ENCODE data around the gene TMEM242.
A peak's percentile ranks its signal among the peaks of the same experiment; 100 is the strongest.
"Not testable (repeated sequence)": the region's sequence is repeated elsewhere in the genome, so short reads cannot be mapped to it uniquely, and the experiment has no call there.

Gene TMEM242

DNA sequence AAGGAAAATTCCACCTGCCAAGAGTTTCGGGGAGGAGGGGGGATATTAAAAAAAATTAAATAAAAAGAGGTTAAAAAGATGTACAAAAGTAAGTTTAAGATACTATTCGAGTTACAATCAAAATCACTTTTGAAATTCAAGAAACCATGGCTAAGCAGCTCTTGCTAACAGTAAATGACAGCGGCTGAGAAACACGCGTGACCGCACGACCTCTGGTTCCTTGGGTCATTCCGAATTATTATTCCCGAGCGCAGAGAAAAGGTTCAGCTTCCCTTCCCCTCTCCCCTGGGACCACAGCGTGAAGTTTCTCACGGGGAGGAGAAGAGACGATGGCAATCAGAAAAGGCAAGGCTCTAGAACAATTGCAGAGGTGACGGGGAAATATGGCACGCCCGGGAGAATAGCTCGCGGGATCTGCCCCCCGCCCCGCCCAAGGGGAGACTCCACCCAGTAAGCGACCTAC is 496 bp downstream of the TMEM242 start:
- peak; percentile 62 for DNase-seq

DNA sequence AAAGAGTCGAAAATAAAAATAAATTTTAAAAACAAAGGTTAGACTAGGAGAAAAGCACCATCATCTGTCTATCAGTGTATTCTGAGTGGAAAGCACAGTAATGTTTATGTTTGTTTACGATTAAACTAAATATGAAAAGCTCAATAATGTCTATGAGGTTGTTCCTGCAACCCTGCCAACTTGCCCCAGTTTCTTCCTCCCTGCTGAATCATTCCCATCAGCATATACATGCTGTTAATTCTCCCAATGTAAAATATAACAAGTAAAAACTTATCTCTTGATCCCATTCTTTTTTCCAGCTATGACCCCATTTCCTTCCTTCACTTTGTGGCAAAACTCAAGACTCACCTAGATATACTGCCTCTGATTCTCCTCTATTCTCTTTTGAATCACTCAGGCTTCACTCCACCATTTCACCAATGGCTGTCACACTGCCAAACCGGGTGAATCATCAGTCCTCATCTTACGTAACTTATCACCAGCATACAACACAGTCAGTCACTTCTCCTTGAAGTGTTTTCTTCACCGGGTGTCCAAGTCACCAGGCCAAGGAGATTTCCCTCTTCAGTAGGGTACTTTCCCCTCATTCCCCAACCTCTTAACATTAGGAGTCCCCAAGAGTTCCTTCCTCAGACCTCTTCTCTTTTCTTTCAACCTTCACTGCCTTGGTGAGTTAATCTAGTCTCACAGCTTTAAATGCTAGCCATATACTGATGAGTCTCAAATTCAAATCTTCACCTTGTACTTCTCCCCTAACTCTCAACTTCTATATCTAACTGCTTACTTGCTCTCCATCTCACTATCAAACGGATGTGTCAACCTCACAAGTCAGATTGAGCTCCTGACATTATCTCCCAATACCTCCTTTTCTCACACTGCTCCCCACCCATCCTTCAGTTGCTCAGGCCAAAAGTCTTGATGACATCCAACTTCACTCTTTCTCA is 6.2 kb downstream of the TMEM242 start:
- no peak for DNase-seq

- DNase-seq = no peak
Observed at GRCh38 chr6:157314705-157315321, 8.5 kb downstream of the TMEM242 start.

DNA sequence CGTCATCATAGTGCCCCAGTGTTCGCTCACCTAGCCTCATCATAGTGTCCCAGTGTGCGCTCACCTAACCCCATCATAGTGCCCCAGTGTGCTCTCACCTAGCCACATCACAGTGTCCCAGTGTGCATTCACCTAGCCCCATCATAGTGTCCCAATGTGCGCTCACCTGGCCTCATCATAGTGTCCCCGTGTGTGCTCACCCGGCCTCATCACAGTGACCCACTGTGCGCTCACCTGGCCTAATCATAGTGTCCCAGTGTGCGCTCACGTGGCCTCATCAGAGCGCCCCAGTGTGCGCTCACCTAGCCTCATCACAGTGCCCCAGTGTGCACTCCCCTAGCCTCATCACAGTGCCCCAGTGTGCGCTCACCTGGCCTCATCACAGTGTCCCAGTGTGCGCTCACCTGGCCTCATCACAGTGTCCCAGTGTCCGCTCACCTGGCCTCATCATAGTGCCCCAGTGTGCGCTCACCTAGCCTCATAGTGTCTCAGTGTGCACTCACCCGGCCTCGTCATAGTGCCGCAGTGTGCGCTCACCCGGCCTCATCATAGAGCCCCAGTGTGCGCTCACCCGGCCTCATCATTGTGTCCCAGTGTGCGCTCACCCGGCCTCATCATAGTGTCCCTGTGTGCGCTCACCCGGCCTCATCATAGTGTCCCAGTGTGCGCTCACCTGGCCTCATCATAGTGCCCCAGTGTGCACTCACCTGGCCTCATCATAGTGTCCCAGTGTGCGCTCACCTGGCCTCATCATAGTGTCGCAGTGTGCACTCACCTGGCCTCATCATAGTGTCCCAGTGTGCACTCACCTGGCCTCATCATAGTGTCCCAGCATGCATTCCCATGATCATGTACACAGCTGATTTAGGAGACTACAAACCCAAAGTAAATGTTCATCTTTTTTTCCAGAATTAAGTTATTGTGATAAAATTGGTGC is 9.5 kb downstream of the TMEM242 start:
- DNase-seq = no peak

- no peak for DNase-seq
Observed at GRCh38 chr6:157312757-157313156, 10.6 kb downstream of the TMEM242 start.

- DNase-seq = not testable (repeated sequence)
Observed at GRCh38 chr6:157310693-157311092, 12.6 kb downstream of the TMEM242 start.

DNA sequence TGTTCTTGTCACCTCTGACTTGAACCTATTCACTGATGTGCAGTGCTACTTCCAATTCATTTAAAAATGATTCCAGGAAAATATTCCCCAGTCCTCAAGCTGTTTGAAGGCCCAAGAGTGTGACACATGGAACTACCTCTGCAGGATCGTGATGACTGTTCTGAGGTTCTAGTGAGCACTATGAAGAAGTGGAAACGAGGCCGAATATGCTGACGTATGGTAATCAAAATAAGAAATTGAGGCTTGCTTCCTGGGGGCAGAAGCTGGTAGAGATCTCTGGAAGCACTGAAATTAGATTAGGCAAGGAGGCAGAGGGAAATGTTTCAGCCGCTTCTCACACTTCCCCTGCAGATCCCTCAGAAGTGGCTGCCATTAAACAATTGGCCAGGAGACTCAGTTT is 15.7 kb downstream of the TMEM242 start:
- no peak for DNase-seq

GRCh38 chr6:157305670-157306653 is 17.4 kb downstream of the TMEM242 start:
- DNase-seq = no peak

- no peak for DNase-seq
Observed at GRCh38 chr6:157304899-157305663, 18.2 kb downstream of the TMEM242 start.

- no peak for DNase-seq
Observed at GRCh38 chr6:157302736-157303135, 20.6 kb downstream of the TMEM242 start.

DNA sequence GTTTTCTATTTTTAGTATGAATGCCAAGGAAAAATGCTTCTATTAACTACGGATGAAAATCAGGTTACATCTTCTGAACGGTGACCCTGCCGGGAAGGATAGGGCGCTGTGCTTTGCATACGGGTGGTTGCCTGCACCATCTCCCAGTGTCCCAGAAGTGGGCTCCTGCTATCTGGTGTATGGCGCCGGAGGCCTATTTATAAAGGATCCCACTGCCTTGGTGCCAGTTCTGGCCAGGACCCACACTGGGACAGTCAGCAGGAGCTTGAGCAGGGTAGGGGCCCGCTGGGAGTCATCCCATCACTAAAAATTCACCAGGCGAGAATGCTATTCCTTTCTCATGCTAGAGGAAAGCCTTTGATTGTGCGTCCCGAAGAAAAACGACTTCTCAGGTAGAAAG is 22.9 kb downstream of the TMEM242 start:
- no peak for DNase-seq

DNA sequence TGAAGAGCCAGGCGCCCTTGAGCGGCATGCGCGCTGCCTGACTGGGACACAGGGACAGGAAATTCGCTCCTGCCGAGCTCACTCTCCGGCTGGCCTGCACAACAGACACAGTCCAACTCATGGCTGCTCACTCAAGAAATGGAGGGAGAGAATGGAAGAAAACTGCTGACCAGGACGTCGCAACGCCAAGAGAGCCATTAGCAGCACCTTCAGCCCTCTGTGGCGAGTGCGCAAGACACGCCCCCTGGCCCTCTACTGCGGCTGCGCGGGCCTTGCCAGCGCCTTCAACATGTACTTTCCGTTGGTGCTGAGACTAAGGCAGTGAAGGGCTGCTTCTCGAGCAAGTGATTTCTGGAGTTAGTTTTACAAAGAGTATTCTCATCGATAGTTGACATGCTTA is 23.3 kb downstream of the TMEM242 start:
- no peak for DNase-seq

- no peak for DNase-seq
Observed at GRCh38 chr6:157298216-157298724, 25.0 kb downstream of the TMEM242 start.

GRCh38 chr6:157294654-157295053 is 28.7 kb downstream of the TMEM242 start:
- DNase-seq = no peak

GRCh38 chr6:157293780-157294179 is 29.5 kb downstream of the TMEM242 start:
- DNase-seq = no peak

- DNase-seq = no peak
Observed at GRCh38 chr6:157292202-157292601, 31.1 kb downstream of the TMEM242 start.

GRCh38 chr6:157291356-157291755 is 32.0 kb downstream of the TMEM242 start:
- no peak for DNase-seq

DNA sequence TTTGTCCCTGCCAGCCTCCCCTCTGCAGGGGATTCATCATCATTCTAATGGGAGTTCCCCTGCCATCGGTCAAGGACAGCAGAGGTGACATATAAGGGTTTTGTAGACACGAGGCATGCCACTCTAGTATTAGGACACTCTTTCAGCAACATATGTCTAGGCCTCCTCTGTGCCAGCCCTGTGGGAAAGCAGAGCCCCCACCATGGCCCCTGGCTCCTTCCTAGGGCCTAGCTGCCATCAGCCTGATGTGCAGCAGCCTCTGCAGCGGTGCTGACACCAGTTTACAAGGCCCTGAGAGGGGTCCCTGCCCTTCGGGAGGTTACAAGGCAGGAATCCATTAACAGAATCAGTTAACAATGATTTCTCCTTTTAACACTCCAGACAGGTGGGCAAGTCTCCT is 32.5 kb downstream of the TMEM242 start:
- no peak for DNase-seq

DNA sequence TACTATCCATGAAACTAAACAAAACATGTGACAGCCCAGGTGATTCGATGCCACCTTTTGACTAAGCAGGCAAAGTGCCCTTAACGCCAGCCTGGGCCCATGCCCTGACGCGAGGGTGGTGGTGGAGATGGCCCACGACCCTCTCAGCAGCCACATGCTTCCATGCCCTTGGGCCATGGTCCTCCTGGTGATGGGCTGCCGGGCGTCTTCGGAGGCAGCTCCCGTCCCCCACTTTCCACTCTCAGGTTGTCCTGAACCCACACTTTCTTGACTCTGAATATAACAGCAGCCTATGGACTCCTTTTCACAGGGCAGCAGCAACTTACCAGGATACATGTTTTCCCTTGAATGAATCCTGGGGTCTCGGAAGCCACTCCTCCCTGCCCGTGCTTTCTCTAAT is 33.6 kb downstream of the TMEM242 start:
- no peak for DNase-seq

- DNase-seq = no peak
Observed at GRCh38 chr6:157288575-157288974, 34.7 kb downstream of the TMEM242 start.

GRCh38 chr6:157287923-157288322 is 35.4 kb downstream of the TMEM242 start:
- DNase-seq = no peak

All from T-helper 9 cell (primary cell).